CD4-positive, alpha-beta T cell treated with Interleukin-12 subunit alpha and Interleukin-12 subunit beta, for 1 hour (primary cell): ENCODE results near the gene LDLRAD1.
"Not testable (repeated sequence)": the region's sequence is repeated elsewhere in the genome, so short reads cannot be mapped to it uniquely, and the experiment has no call there.

Experiments
- DNase-seq: peaks from one replicate; pipeline ENCODE4 v3.0.0-alpha.2; 2020

The LDLRAD1 gene

GRCh38 chr1:53992085-53992874 is 25.7 kb downstream of the LDLRAD1 start:
- no peak for DNase-seq

GRCh38 chr1:53987880-53988279 is 30.1 kb downstream of the LDLRAD1 start:
- DNase-seq, result no peak

GRCh38 chr1:53986458-53986857 is 31.5 kb downstream of the LDLRAD1 start:
- peak; percentile 3 for DNase-seq

- DNase-seq, result no peak
Observed at GRCh38 chr1:53984726-53985125, 33.3 kb downstream of the LDLRAD1 start.

- DNase-seq, result no peak
Observed at GRCh38 chr1:53982763-53983104, 35.3 kb downstream of the LDLRAD1 start.

- DNase-seq, result no peak
Observed at GRCh38 chr1:53982034-53982762, 35.8 kb downstream of the LDLRAD1 start.

GRCh38 chr1:53981220-53981619 is 36.8 kb downstream of the LDLRAD1 start:
- DNase-seq, result no peak

GRCh38 chr1:53979712-53980450 is 38.1 kb downstream of the LDLRAD1 start:
- DNase-seq, result no peak

- DNase-seq, result no peak
Observed at GRCh38 chr1:53975861-53976260, 42.1 kb downstream of the LDLRAD1 start.

- DNase-seq, result no peak
Observed at GRCh38 chr1:53971718-53972117, 46.3 kb downstream of the LDLRAD1 start.

- not testable (repeated sequence) for DNase-seq
Observed at GRCh38 chr1:53969323-53969722, 48.7 kb downstream of the LDLRAD1 start.

- no peak for DNase-seq
Observed at GRCh38 chr1:53968125-53968513, 49.9 kb downstream of the LDLRAD1 start.

GRCh38 chr1:53967409-53968124 is 50.4 kb downstream of the LDLRAD1 start:
- DNase-seq, result no peak

GRCh38 chr1:53966794-53967193 is 51.2 kb downstream of the LDLRAD1 start:
- DNase-seq, result no peak

- DNase-seq, result no peak
Observed at GRCh38 chr1:53964109-53964508, 53.9 kb downstream of the LDLRAD1 start.

GRCh38 chr1:53963460-53963859 is 54.5 kb downstream of the LDLRAD1 start:
- DNase-seq, result no peak

GRCh38 chr1:53962395-53962794 is 55.6 kb downstream of the LDLRAD1 start:
- DNase-seq, result no peak

GRCh38 chr1:53959664-53960250 is 58.2 kb downstream of the LDLRAD1 start:
- DNase-seq, result peak; percentile 69
